Hepatocyte (in vitro differentiated cells): ENCODE data around the gene GRM4. TPM values are rescaled to one million over a fixed set of nuclear protein-coding genes. Genes with fewer than 3 reads are reported as not detected.
"Not testable (repeated sequence)": the region's sequence is repeated elsewhere in the genome, so short reads cannot be mapped to it uniquely, and the experiment has no call there.

Source experiments
- DNase-seq: peaks from one replicate; pipeline ENCODE4 v3.0.0-alpha.2; 2016; ENCODE audit warnings: low spot score
- H2AFZ ChIP-seq: fragments of 200-600 bp; sonication (generic); 2 replicates; pipeline ENCODE4 v1.6.0; 2016; ENCODE audit warnings: antibody characterized with exemption, mild to moderate bottlenecking
- H3K27ac ChIP-seq: fragments of 200-600 bp; sonication (generic); 2 replicates; pipeline ENCODE4 v1.5.1; 2016; ENCODE audit warnings: mild to moderate bottlenecking
- H3K27me3 ChIP-seq: fragments of 200-600 bp; sonication (generic); 2 replicates; pipeline ENCODE4 v1.6.1; 2016
- H3K36me3 ChIP-seq: fragments of 200-600 bp; sonication (generic); replicated peaks from 2 replicates; pipeline ENCODE4 v1.5.1; 2016; ENCODE audit warnings: low read depth; ENCODE audit not compliant: insufficient read depth
- H3K4me1 ChIP-seq: fragments of 200-600 bp; sonication (generic); 2 replicates; pipeline ENCODE4 v1.5.1; 2016; ENCODE audit warnings: mild to moderate bottlenecking, moderate library complexity; ENCODE audit not compliant: insufficient read depth
- H3K4me2 ChIP-seq: fragments of 200-600 bp; sonication (generic); 2 replicates; pipeline ENCODE4 v1.6.0; 2016
- H3K4me3 ChIP-seq: fragments of 200-600 bp; sonication (generic); 2 replicates; pipeline ENCODE4 v1.5.1; 2016; ENCODE audit warnings: mild to moderate bottlenecking
- H3K79me2 ChIP-seq: fragments of 200-600 bp; sonication (generic); 2 replicates; pipeline ENCODE4 v1.6.0; 2017; ENCODE audit warnings: mild to moderate bottlenecking
- H3K9me2 ChIP-seq: fragments of 200-600 bp; sonication (generic); replicated peaks from 2 replicates; pipeline ENCODE4 v1.6.0; 2017; ENCODE audit warnings: mild to moderate bottlenecking; ENCODE audit not compliant: insufficient read depth
- H3K9me3 ChIP-seq: fragments of 200-600 bp; sonication (generic); 2 replicates; pipeline ENCODE4 v1.5.1; 2016; ENCODE audit warnings: low read depth, mild to moderate bottlenecking
- H4K20me1 ChIP-seq: fragments of 200-600 bp; sonication (generic); 2 replicates; pipeline ENCODE4 v1.6.0; 2016; ENCODE audit warnings: mild to moderate bottlenecking; ENCODE audit not compliant: insufficient read depth, poor library complexity, severe bottlenecking
- CTCF ChIP-seq: fragments of 200-600 bp; sonication (generic); IDR thresholded peaks from 2 replicates; pipeline ENCODE4 v1.5.1; 2016; ENCODE audit warnings: antibody characterized with exemption, mild to moderate bottlenecking; ENCODE audit not compliant: poor library complexity
- EZH2 ChIP-seq: fragments of 200-600 bp; sonication (generic); IDR thresholded peaks from 2 replicates; pipeline ENCODE4 v1.6.1; 2016; ENCODE audit warnings: antibody characterized with exemption, mild to moderate bottlenecking, borderline replicate concordance
- EZH2phosphoT487 ChIP-seq: fragments of 200-600 bp; sonication (generic); IDR thresholded peaks from one replicate; pipeline ENCODE4 v1.6.1; 2018; ENCODE audit warnings: antibody characterized with exemption, mild to moderate bottlenecking, low read depth, moderate library complexity; ENCODE audit not compliant: unreplicated experiment, severe bottlenecking
- WGBS: methylation state at CpG from one replicate; pipeline ENCODE4 v1.1.6; 2016; ENCODE audit warnings: low lambda C conversion rate; ENCODE audit errors: missing lambda C conversion rate; 5-methylcytosine and 5-hydroxymethylcytosine counted together
- polyA plus RNA-seq: library from polyadenylated mRNA; unstranded; fragments of >200 nt; fragmentation: Nextera tagmentation; extraction: Ambion mirVana; gene quantifications from 2 replicates; pipeline ENCODE4 v1.2.1, GENCODE V29; 2016
- total RNA-seq: library from RNA; depleted of rRNA; stranded (reverse); fragments of >200 nt; gene quantifications from 2 replicates; pipeline ENCODE4 v1.2.3, GENCODE V29; 2014

GRM4 gene
- total and polyA plus RNA-seq, 2 experiments from 2014 or later: 0.03 TPM; not detected in 1

DNA sequence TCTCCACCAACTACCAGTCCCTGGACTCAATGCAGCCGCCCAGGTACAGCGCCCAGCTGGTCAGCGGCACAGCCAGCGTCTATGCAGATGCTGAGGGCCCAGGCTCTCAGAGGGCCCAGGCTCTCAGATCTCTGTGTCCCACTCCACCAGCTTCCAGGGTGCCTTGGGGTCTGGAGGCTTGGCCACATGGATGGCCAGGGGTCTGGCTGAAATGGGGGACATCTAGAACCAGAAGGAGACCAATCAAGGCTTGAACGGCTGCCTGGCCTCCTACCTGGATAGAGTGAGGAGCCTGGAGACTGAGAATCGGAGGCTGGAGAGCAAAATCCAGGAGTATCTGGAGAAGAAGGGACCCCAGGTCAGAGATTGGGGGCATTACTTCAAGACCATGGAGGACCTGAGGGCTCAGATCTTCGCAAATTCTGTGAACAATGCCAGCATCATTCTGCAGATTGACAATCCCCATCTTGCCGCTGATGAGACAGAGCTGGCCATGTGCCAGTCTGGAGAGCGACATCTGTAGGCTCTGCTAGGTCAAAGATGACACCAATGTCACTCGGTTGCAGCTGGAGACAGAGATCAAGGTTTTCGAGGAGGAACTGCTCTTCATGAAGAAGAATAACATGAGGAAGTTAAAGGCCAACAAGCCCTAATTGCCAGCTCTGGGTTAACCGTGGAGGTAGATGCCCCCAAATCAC, 44.1 kb upstream of the GRM4 start:
- no peaks in the 10 kb centered on the region for H3K9me3 ChIP-seq
- WGBS: 94% methylated on average over 12 of the region's 12 CpGs
- H4K20me1 ChIP-seq: no peaks in the 10 kb centered on the region

DNA sequence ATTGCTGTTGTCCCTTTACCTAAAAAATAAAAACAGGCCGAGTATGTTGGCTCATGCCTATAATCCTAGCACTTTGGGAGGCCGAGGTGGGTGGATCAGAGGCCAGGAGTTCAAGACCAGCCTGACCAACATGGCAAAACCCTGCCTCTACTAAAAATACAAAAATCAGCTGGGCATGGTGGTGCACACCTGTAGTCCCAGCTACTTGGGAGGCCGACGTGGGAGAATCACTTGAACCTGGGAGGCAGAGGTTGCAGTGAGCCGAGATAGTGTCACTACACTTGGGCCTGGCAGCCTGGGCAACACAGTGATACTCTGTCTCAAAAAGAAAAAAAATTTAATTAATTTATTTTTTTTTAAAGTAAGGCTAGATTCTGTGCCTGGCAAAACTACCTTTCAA, 38.8 kb upstream of the GRM4 start:
- not testable (repeated sequence) for H4K20me1 ChIP-seq, DNase-seq, H3K4me2 ChIP-seq, H3K36me3 ChIP-seq, H3K27ac ChIP-seq, H3K4me1 ChIP-seq, H3K27me3 ChIP-seq, H2AFZ ChIP-seq, H3K9me2 ChIP-seq, H3K79me2 ChIP-seq, H3K4me3 ChIP-seq, H3K9me3 ChIP-seq
- 91% methylated on average over 5 of the region's 5 CpGs for whole genome bisulfite sequencing

More for the DNA sequence above, 44.1 kb upstream of the GRM4 start:
- Histone ChIP-seq H3K27me3 (no peaks in the 10 kb centered on the region), H3K79me2 (no peaks in the 10 kb centered on the region), H3K4me1 (no peaks in the 10 kb centered on the region), H3K4me2 (no peak overlapping the region), H2AFZ (no peak overlapping the region), H3K27ac (no peak overlapping the region), H3K4me3 (no peak overlapping the region), H3K9me2 (no peaks in the 10 kb centered on the region), H3K36me3 (no peaks in the 10 kb centered on the region)
- no peak for TF ChIP-seq CTCF
- no peak for TF ChIP-seq EZH2
- TF ChIP-seq EZH2phosphoT487: no peak
- no peak for DNase-seq

GRCh38 chr6:34182751-34183531, 37.1 kb upstream of the GRM4 start:
- H3K27ac ChIP-seq: no peak overlapping the region
- H3K4me1 ChIP-seq: no peaks in the 10 kb centered on the region
- 89% methylated on average over 8 of the region's 8 CpGs for WGBS
- TF ChIP-seq EZH2phosphoT487 (no peak), EZH2 (no peak), CTCF (no peak)
- H3K9me2 ChIP-seq: no peaks in the 10 kb centered on the region
- no peak for DNase-seq
- no peaks in the 10 kb centered on the region for H4K20me1 ChIP-seq
- no peaks in the 10 kb centered on the region for H3K79me2 ChIP-seq
- H3K27me3 ChIP-seq: no peaks in the 10 kb centered on the region
- no peak overlapping the region for H2AFZ ChIP-seq
- no peak overlapping the region for H3K4me2 ChIP-seq
- no peaks in the 10 kb centered on the region for H3K9me3 ChIP-seq
- H3K36me3 ChIP-seq: no peaks in the 10 kb centered on the region
- no peak overlapping the region for H3K4me3 ChIP-seq

GRCh38 chr6:34181908-34182307, 36.0 kb upstream of the GRM4 start:
- Histone ChIP-seq H3K27me3 (no peaks in the 10 kb centered on the region), H3K9me2 (no peaks in the 10 kb centered on the region), H3K4me3 (no peak overlapping the region), H3K4me2 (no peak overlapping the region), H4K20me1 (no peaks in the 10 kb centered on the region), H3K9me3 (no peaks in the 10 kb centered on the region), H3K4me1 (no peaks in the 10 kb centered on the region), H3K27ac (no peak overlapping the region), H3K36me3 (no peaks in the 10 kb centered on the region), H2AFZ (no peak overlapping the region), H3K79me2 (no peaks in the 10 kb centered on the region)
- TF ChIP-seq CTCF (no peak), EZH2phosphoT487 (no peak)
- WGBS: 85% methylated on average over 1 of the region's 1 CpG
- DNase-seq: no peak
